HCT116 (cell line): ENCODE results near the gene SLC38A3. TPM values are rescaled to one million over a fixed set of nuclear protein-coding genes. Genes with fewer than 3 reads are reported as not detected.

Experiments
- ATAC-seq: fragments of 200-7000 bp; cut with Tn5 transposase; 2 replicates; pipeline ENCODE4 v1.9.1; 2020; ENCODE audit warnings: mild to moderate bottlenecking, moderate library complexity
- BruUV-seq: library from RNA; stranded (reverse); fragments of 400-500 nt; replicated peaks from 2 replicates; lab custom pipeline; 2021; lab: Mats Ljungman, UMichigan
- CTCF ChIA-PET: fragments of 300-600 bp; sonication (Branson Sonifier 250); formaldehyde crosslinking; loops from one replicate; lab custom pipeline; 2021; ENCODE audit warnings: antibody characterized with exemption; lab: Charles Lee
- POLR2A ChIA-PET: fragments of 300-600, 350-600 bp; sonication (Branson Sonifier 250); formaldehyde crosslinking; loops from one replicate; lab custom pipeline; 2021; ENCODE audit warnings: antibody characterized with exemption; lab: Charles Lee
- RAD21 ChIA-PET, 2 experiments: fragments of 300-600 bp; sonication (Branson Sonifier 250); formaldehyde crosslinking; loops; one replicate each; lab custom pipeline; 2023; ENCODE audit warnings: low total read pairs in 2 of 2; ENCODE audit not compliant: uncharacterized antibody in 2 of 2, unreplicated experiment in 2 of 2, low non-redundant PET in 1 of 2; lab: Charles Lee
- DNase-seq: peaks from one replicate; pipeline ENCODE4 v3.0.0-alpha.2; 2010; ENCODE audit warnings: low read depth, low spot score
- H2AFZ ChIP-seq: fragments of 200-600 bp; shearing (Covaris generic), sonication (generic); 2 replicates; pipeline ENCODE4 v1.6.1; 2017; ENCODE audit warnings: low read depth, mixed run types, mixed read lengths, antibody characterized with exemption, low read length; ENCODE audit not compliant: poor library complexity, severe bottlenecking
- H3K27ac ChIP-seq: 2 replicates; pipeline ENCODE4 v1.5.1; 2012; ENCODE audit warnings: low read depth, low read length
- H3K27me3 ChIP-seq: fragments of 200-600 bp; sonication (generic); 2 replicates; pipeline ENCODE4 v1.6.1; 2016; ENCODE audit warnings: mixed run types, low read length, mixed read lengths; ENCODE audit not compliant: insufficient read depth
- H3K36me3 ChIP-seq, 2 experiments: fragments of 200-500 bp in 1 of 2; fragments of 200-600 bp in 1 of 2; sonication (Bioruptor generic) in 1 of 2; sonication (generic) in 1 of 2; 2 replicates each; pipeline versions ENCODE4 v1.5.1 to v1.6.1; 2014 to 2016; ENCODE audit warnings: low read length in 2 of 2, inconsistent platforms in 1 of 2, mixed read lengths in 1 of 2, mixed run types in 1 of 2; ENCODE audit not compliant: insufficient read depth in 2 of 2, control insufficient read depth in 1 of 2
- H3K4me1 ChIP-seq, 2 experiments: fragments of 200-600 bp in 1 of 2; sonication (generic) in 1 of 2; 2 replicates each; pipeline versions ENCODE4 v1.5.1 to v1.6.1; 2012 to 2017; ENCODE audit warnings: low read length in 2 of 2, inconsistent platforms in 1 of 2, mild to moderate bottlenecking in 1 of 2, mixed read lengths in 1 of 2, mixed run types in 1 of 2, moderate library complexity in 1 of 2; ENCODE audit not compliant: insufficient read depth in 2 of 2, control insufficient read depth in 1 of 2
- H3K4me2 ChIP-seq: fragments of 200-600 bp; sonication (generic); 2 replicates; pipeline ENCODE4 v1.6.1; 2017; ENCODE audit warnings: mixed run types, low read length, mixed read lengths
- H3K4me3 ChIP-seq, 2 experiments: fragments of 200-600 bp in 1 of 2; sonication (generic) in 1 of 2; replicated peaks in 1 of 2; 2 replicates each; pipeline ENCODE4 v1.5.1; 2011 to 2016; ENCODE audit warnings: low read length in 2 of 2, control low read depth in 1 of 2, low read depth in 1 of 2, mild to moderate bottlenecking in 1 of 2, mixed read lengths in 1 of 2, mixed run types in 1 of 2
- H3K79me2 ChIP-seq: fragments of 200-600 bp; sonication (generic); 2 replicates; pipeline ENCODE4 v1.6.1; 2017; ENCODE audit warnings: mild to moderate bottlenecking, mixed run types, low read length, moderate library complexity, mixed read lengths; ENCODE audit not compliant: insufficient read depth
- H3K9ac ChIP-seq: fragments of 200-600 bp; sonication (generic); 2 replicates; pipeline ENCODE4 v1.6.1; 2016; ENCODE audit warnings: low read length, mixed read lengths
- H3K9me2 ChIP-seq: fragments of 200-600 bp; sonication (generic), shearing (Covaris generic); 2 replicates; pipeline ENCODE4 v1.6.1; 2017; ENCODE audit warnings: mixed run types, mild to moderate bottlenecking, moderate library complexity; ENCODE audit not compliant: insufficient read depth
- H3K9me3 ChIP-seq, 2 experiments: fragments of 200-500 bp in 1 of 2; fragments of 200-600 bp in 1 of 2; sonication (Bioruptor generic) in 1 of 2; sonication (generic) in 1 of 2; 2 replicates each; pipeline ENCODE4 v1.6.1; 2014 to 2017; ENCODE audit warnings: low read length in 2 of 2, mixed read lengths in 2 of 2, inconsistent platforms in 1 of 2, low read depth in 1 of 2, mild to moderate bottlenecking in 1 of 2, mixed run types in 1 of 2, moderate library complexity in 1 of 2; ENCODE audit not compliant: control insufficient read depth in 1 of 2, insufficient read depth in 1 of 2
- H4K20me1 ChIP-seq: fragments of 200-600 bp; sonication (generic), shearing (Covaris generic); 2 replicates; pipeline ENCODE4 v1.6.1; 2017; ENCODE audit warnings: mixed run types, mild to moderate bottlenecking, moderate library complexity; ENCODE audit not compliant: insufficient read depth
- EGR1 ChIP-seq: IDR thresholded peaks from 2 replicates; pipeline ENCODE4 v1.6.1; 2012; ENCODE audit warnings: low read depth
- EZH2 ChIP-seq: fragments of 200-600 bp; sonication (generic); IDR thresholded peaks from 2 replicates; pipeline ENCODE4 v1.6.1; 2017; ENCODE audit warnings: antibody characterized with exemption, mixed run types
- SIN3A ChIP-seq: IDR thresholded peaks from 2 replicates; pipeline ENCODE4 v1.6.1; 2012; ENCODE audit warnings: low read depth
- SRF ChIP-seq: IDR thresholded peaks from 2 replicates; pipeline ENCODE4 v1.6.1; 2012; ENCODE audit warnings: low read depth
- ZFX ChIP-seq: fragments of 450-650 bp; IDR thresholded peaks from 2 replicates; pipeline ENCODE4 v1.6.1; 2017
- ZNF274 ChIP-seq: fragments of 200-500 bp; sonication (Bioruptor generic); IDR thresholded peaks from 2 replicates; pipeline ENCODE4 v1.6.1; 2014; ENCODE audit warnings: mild to moderate bottlenecking, low read depth, low read length, inconsistent platforms
- intact Hi-C: fragments of 100-400 bp; cut with micrococcal nuclease; formaldehyde crosslinking; loops from 2 replicates; pipeline ENCODE4 v1.10.0; 2022
- total RNA-seq: library from RNA; stranded (reverse); gene quantifications from one replicate; pipeline ENCODE4 v1.2.1, GENCODE V29; 2021; ENCODE audit not compliant: unreplicated experiment
- TF ChIP-seq, protein P1 (sequence below): IDR thresholded peaks from 2 replicates; pipeline ENCODE4 v1.6.1; 2012; ENCODE audit warnings: low read depth
- TF ChIP-seq, protein P2 (sequence below): IDR thresholded peaks from 2 replicates; pipeline ENCODE4 v1.6.1; 2011; ENCODE audit warnings: mild to moderate bottlenecking, low read length, moderate library complexity; ENCODE audit not compliant: insufficient replicate concordance; ENCODE audit errors: extremely low read depth
- TF ChIP-seq, protein P3 (sequence below): IDR thresholded peaks from 2 replicates; pipeline ENCODE4 v1.6.1; 2012
- TF ChIP-seq, protein P4 (sequence below), 3 experiments: fragments of 200-600 bp in 1 of 3; sonication (generic) in 1 of 3; IDR thresholded peaks in 2 of 3; conservative IDR thresholded peaks in 1 of 3; 2 replicates each; pipeline ENCODE4 v1.5.1; 2012 to 2017; ENCODE audit warnings: low read depth in 2 of 3, low read length in 2 of 3, antibody characterized with exemption in 1 of 3, borderline replicate concordance in 1 of 3, control low read depth in 1 of 3, mild to moderate bottlenecking in 1 of 3, mixed read lengths in 1 of 3, mixed run types in 1 of 3, moderate library complexity in 1 of 3; ENCODE audit not compliant: insufficient read depth in 1 of 3
- TF ChIP-seq, protein P5 (sequence below): IDR thresholded peaks from 2 replicates; pipeline ENCODE4 v1.6.1; 2012

Gene SLC38A3
- total RNA-seq, 1 experiment from 2014 or later = 3.1 TPM

DNA sequence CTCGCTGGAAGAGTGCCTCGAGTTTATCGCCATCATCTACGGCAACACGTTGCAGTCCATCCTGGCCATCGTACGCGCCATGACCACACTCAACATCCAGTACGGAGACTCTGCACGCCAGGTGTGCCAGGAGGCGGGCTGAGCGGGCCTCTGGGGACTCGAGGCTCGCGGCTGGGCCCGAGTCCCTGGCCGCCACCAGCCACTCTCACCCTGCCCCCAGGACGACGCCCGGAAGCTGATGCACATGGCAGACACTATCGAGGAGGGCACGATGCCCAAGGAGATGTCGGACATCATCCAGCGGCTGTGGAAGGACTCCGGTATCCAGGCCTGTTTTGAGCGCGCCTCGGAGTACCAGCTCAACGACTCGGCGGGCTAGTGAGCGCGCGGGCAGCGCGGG, 11.8 kb upstream of the SLC38A3 start (continued):
- TF ChIP-seq, protein P1, sequence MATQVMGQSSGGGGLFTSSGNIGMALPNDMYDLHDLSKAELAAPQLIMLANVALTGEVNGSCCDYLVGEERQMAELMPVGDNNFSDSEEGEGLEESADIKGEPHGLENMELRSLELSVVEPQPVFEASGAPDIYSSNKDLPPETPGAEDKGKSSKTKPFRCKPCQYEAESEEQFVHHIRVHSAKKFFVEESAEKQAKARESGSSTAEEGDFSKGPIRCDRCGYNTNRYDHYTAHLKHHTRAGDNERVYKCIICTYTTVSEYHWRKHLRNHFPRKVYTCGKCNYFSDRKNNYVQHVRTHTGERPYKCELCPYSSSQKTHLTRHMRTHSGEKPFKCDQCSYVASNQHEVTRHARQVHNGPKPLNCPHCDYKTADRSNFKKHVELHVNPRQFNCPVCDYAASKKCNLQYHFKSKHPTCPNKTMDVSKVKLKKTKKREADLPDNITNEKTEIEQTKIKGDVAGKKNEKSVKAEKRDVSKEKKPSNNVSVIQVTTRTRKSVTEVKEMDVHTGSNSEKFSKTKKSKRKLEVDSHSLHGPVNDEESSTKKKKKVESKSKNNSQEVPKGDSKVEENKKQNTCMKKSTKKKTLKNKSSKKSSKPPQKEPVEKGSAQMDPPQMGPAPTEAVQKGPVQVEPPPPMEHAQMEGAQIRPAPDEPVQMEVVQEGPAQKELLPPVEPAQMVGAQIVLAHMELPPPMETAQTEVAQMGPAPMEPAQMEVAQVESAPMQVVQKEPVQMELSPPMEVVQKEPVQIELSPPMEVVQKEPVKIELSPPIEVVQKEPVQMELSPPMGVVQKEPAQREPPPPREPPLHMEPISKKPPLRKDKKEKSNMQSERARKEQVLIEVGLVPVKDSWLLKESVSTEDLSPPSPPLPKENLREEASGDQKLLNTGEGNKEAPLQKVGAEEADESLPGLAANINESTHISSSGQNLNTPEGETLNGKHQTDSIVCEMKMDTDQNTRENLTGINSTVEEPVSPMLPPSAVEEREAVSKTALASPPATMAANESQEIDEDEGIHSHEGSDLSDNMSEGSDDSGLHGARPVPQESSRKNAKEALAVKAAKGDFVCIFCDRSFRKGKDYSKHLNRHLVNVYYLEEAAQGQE = no peak
- TF ChIP-seq, protein P2, sequence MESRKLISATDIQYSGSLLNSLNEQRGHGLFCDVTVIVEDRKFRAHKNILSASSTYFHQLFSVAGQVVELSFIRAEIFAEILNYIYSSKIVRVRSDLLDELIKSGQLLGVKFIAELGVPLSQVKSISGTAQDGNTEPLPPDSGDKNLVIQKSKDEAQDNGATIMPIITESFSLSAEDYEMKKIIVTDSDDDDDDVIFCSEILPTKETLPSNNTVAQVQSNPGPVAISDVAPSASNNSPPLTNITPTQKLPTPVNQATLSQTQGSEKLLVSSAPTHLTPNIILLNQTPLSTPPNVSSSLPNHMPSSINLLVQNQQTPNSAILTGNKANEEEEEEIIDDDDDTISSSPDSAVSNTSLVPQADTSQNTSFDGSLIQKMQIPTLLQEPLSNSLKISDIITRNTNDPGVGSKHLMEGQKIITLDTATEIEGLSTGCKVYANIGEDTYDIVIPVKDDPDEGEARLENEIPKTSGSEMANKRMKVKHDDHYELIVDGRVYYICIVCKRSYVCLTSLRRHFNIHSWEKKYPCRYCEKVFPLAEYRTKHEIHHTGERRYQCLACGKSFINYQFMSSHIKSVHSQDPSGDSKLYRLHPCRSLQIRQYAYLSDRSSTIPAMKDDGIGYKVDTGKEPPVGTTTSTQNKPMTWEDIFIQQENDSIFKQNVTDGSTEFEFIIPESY = no peak
- TF ChIP-seq EGR1 = no peak
- TF ChIP-seq, protein P3, sequence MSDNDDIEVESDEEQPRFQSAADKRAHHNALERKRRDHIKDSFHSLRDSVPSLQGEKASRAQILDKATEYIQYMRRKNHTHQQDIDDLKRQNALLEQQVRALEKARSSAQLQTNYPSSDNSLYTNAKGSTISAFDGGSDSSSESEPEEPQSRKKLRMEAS = no peak
- TF ChIP-seq SIN3A = no peak

DNA sequence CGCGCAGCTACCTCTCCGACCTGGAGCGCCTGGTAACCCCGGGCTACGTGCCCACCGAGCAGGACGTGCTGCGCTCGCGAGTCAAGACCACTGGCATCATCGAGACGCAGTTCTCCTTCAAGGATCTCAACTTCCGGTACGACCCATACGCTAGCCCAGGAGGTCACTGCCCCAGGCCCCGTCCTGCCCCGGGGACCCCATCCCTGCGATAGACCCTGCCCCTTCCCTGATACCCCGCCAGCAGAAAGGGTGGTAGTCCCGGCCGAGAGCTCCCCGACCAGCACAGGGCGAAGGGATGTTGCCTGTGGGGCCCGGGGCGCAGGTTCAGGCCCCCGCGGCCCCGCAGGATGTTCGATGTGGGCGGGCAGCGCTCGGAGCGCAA, 11.3 kb upstream of the SLC38A3 start:
- no peak overlapping the region for H3K4me3 ChIP-seq
- TF ChIP-seq ZNF274 (no peak), ZFX (no peak), SRF (no peak), EZH2 (no peak), EGR1 (no peak)
- TF ChIP-seq, protein P4, sequence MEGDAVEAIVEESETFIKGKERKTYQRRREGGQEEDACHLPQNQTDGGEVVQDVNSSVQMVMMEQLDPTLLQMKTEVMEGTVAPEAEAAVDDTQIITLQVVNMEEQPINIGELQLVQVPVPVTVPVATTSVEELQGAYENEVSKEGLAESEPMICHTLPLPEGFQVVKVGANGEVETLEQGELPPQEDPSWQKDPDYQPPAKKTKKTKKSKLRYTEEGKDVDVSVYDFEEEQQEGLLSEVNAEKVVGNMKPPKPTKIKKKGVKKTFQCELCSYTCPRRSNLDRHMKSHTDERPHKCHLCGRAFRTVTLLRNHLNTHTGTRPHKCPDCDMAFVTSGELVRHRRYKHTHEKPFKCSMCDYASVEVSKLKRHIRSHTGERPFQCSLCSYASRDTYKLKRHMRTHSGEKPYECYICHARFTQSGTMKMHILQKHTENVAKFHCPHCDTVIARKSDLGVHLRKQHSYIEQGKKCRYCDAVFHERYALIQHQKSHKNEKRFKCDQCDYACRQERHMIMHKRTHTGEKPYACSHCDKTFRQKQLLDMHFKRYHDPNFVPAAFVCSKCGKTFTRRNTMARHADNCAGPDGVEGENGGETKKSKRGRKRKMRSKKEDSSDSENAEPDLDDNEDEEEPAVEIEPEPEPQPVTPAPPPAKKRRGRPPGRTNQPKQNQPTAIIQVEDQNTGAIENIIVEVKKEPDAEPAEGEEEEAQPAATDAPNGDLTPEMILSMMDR (IDR thresholded peaks at IDR 0.05 in 2 of 3, conservative IDR thresholded peaks at IDR 0.05 in 1 of 3; ENCODE audit: borderline replicate concordance in 1 of 3, insufficient read depth in 1 of 3, low read depth in 2 of 3, low read length in 2 of 3) = no peak
- TF ChIP-seq, protein P3 = no peak
- TF ChIP-seq, protein P5, sequence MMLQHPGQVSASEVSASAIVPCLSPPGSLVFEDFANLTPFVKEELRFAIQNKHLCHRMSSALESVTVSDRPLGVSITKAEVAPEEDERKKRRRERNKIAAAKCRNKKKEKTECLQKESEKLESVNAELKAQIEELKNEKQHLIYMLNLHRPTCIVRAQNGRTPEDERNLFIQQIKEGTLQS = no peak
- TF ChIP-seq, protein P1 = no peak
- TF ChIP-seq, all 23 proteins: peak for 0
- H3K27me3 ChIP-seq = no peaks in the 10 kb centered on the region
- H3K36me3 ChIP-seq = no peaks in the 10 kb centered on the region
- intact Hi-C loops = loop anchor here (1.0 to 2.0 kb wide), 2 partner anchors 33 to 63 kb away; no protein-coding TSS in a partner anchor
- no peak overlapping the region for H3K4me2 ChIP-seq
- ChIA-PET RAD21 (interaction anchor here (2.6 to 3.0 kb wide), 2 partner anchors 32 kb away, joined by 45 to 48 read pairs; no protein-coding TSS in a partner anchor), CTCF (interaction anchor here (1.7 to 5.8 kb wide), 4 partner anchors 26 to 73 kb away, joined by 6 to 164 read pairs (median 27); no protein-coding TSS in a partner anchor), POLR2A (no interaction called here)
- H4K20me1 ChIP-seq = no peaks in the 10 kb centered on the region
- H3K9me3 ChIP-seq = no peaks in the 10 kb centered on the region
- H3K4me1 ChIP-seq = peaks cover 8 to 25% of the 10 kb centered on the region in 2 experiments; a peak in 3 of 4 replicates
- no peaks in the 10 kb centered on the region for H3K79me2 ChIP-seq
- H3K27ac ChIP-seq = no peak overlapping the region
- no peak overlapping the region for H2AFZ ChIP-seq
- no peak overlapping the region for H3K9ac ChIP-seq
- no TSS peak for BruUV-seq
- no peak for DNase-seq
- no peaks in the 10 kb centered on the region for H3K9me2 ChIP-seq
- ATAC-seq = no peak
